GM12801 (cell line): ENCODE results near the gene BCAS3.

ENCODE experiments used
- CTCF ChIP-seq: IDR thresholded peaks from one replicate; pipeline ENCODE4 v1.5.1; 2011; ENCODE audit warnings: control low read depth; ENCODE audit not compliant: insufficient read length; ENCODE audit errors: extremely low read depth

Gene BCAS3

GRCh38 chr17:61321344-61321743 lies 643.7 kb downstream of the BCAS3 start:
- no peak for TF ChIP-seq CTCF

GRCh38 chr17:61322325-61323002 lies 644.8 kb downstream of the BCAS3 start:
- no peak for TF ChIP-seq CTCF

GRCh38 chr17:61323003-61323908 lies 645.6 kb downstream of the BCAS3 start:
- TF ChIP-seq CTCF = no peak

- TF ChIP-seq CTCF = no peak
Observed at GRCh38 chr17:61323909-61324868, 646.5 kb downstream of the BCAS3 start.

DNA sequence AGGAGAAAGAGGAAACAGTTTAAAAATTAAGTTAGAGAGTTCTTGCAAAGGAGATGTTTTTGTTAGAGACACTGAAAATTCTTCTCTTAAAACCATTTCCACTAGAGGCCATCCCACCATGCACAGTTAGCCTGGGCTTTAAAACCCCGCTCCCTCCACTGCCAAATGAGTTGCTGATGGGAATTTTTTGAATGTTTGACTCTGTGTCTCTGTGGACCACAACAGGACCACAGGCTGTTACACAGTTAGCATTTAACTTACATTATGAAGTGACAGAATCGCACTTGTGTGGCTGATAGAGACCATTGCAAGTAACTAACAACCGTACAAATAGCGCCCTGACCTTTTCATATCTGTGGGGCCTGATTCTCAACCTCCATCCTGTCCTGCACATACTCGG lies 647.3 kb downstream of the BCAS3 start:
- TF ChIP-seq CTCF = no peak

- TF ChIP-seq CTCF = no peak
Observed at GRCh38 chr17:61325382-61326073, 647.9 kb downstream of the BCAS3 start.
